GM19438 (cell line): ENCODE data around the gene SGSM2.

ENCODE experiments used
- ATAC-seq: cut with Tn5 transposase; IDR thresholded peaks from one replicate; pipeline ENCODE4 v1.9.1; 2021; ENCODE audit warnings: low read depth; ENCODE audit not compliant: unreplicated experiment

The SGSM2 gene

DNA sequence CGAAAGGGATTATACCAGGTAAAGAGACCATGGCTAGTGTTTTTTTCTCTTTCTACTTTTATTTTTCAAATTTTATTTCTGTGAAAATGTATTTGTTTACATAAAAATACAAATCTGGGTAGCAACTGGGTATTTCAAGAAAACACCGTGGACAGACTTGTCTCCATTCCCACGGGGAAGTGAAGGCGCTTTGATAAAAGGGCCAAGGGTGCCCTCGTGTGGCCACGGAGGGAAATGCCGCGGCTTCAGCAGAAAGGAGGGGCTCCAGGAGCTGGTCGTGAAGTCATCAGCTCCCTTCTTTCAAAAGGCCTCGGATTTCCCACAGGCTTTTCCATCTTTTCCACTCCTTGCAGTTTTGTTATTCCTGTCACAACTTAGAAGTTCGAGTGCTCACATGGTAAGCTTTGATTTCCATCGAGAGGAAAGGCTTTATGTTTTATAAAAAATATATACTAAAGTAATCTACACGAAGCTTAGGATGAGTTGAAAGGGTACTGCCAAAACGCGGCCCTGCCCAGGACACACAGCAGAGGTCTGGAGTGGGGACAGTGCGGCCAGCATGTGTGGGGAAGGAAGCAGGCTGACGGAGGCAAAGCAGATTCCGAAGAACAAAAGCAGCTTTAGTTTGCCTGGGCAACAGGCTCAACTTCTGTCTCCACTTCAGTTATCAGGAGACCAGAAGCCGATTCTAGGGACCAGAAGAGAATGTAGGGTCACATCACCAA lies 78.9 kb downstream of the SGSM2 start:
- no peak for ATAC-seq

DNA sequence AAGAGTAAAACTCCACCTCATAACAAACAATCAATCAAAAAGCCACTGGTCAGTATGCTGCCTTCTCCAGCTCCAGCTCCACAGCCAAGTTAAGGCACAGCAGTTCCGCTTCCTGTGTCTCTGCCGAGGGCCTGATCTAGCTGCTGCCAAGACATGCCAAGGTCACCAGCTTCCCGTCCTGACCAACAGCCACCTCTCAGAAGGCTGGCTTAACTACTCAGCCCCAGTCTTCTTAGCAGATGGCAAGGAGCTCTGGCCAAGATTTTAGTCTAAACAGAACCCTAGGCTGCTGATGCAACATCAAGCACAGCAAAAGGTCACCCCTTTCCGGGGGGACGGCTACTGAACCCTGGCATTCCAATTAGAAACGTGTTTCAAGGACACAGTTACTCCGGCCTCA lies 81.3 kb downstream of the SGSM2 start:
- no peak for ATAC-seq

DNA sequence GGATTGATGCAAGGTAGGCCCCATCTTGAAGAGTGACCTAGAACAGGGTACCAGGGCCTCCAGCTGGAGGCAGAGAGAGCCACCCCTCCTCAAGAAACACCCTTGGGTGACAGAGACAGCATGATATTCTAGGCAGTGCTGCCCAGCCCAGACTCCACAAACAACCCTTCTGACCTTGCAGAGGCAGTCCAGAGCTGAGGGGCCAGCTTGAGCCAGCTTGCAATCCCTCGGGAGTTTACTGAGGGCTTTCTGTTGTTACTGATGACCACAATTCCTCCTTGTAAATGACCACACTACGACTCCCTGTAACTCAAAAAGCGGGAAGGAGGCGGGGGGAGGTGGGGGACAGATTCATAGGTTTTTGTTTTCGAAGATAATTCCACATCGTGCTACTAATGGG lies 82.2 kb downstream of the SGSM2 start:
- ATAC-seq: no peak

DNA sequence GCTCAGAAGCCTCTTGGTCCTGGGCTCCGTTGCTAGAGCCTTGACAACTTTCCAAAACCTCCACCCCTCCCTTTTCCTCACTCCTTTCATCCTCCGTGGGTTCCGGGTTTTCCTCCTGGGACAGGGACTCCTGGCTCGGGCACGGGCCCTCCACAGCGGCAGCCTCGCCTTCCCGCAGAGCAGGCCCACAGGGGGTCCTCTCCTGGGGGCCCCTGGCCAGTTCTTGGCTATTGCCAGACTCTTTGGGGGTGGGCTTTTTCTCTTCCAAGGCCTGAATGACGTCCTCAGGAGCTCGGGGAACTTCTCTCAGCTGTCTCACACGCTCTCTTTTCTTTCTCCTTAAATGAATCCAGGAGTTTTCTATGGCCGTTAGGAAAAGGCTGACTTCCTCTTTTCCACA lies 82.9 kb downstream of the SGSM2 start:
- no peak for ATAC-seq

DNA sequence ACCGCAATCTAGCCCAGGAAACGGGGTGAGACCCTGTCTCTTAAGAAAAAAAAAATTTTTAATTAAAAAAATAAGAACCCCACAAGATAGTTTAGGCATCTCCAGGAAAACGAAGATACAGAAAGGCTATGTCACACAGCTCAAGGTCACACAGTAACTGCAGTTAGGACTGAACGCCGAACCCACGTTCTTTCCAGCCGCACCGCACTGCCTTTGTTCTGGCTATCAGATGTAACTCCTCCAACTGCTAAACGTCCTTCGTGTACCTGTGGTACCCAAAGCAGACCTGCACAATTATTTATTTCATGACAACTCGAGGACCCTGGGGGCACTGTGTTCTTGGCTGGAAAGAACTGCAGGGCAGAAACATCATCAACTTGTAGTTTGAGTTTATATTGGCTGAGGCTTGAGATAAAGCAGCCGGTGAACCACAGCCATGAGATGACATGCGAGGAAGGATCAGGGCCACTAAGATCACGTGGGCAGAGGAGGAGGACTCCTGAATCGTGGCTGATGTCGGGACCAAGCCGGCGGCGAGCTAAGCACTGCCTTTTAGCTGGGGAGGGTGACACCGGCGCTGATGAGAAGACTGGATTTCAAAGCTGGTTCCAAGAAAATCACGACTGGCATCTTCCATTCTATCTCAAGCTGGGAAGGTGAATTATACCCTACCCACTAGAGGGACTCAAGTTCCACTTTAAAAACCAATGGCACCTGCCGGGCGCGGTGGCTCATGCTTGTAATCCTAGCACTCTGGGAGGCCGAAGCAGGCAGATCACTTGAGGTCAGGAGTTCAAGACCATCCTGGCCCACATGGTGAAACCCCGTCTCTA lies 84.2 kb downstream of the SGSM2 start:
- ATAC-seq: no peak

DNA sequence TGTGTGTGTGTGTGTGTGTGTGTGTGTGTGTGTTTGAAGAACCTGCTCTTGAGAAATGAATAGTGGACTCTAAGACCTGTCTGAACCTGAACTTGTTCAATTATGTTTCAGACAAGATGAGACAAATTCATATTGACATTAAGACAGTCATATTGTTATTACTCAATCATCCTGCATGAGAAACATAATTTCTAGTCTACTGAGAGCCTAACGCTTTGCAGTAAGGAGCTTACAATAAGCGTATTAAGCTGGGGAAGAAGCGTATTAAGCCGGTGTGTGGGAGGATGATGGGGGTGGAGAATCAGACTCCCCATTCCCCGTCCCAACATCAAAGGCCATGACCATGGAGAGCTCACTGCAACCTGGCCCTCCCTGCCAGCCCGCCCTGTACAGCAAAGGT lies 86.0 kb downstream of the SGSM2 start:
- ATAC-seq: no peak

DNA sequence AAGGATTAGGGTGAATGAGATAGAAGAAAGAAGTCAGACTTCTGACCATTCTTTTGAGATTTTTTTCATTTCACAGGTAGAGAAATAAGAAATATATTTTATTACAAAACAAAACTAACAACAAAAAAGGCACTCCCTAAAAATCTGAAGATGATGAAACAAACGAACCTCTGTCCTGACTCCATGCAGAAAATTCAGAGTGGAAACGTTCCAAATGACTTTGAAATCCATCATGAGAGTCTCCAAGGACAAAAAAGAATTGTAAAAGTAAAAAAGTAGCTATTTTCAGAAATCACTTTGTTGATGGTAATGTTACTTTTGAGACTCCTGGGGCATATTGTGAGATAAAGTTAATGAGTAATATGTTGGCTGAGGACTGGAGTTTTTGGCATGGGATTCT lies 89.9 kb downstream of the SGSM2 start:
- ATAC-seq: no peak

DNA sequence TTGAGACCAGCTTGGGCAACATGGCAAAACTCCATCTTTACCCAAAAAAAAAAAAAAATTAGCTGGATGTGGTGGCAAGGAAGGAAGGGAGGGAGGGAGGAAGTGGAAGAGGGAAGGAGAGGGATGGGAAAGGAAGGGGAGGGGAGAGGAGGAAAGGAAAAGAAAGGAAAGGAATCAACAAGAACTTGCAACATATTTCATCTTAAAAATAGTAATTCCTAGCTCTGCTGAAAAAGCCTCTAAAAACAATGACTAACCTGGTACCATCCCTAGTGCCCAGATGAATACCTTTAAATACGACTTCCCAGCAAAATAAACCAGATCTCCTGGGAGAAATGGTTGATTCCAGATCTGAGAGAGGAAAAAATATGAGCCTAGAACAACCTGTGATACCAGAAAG lies 90.6 kb downstream of the SGSM2 start:
- ATAC-seq: no peak
